Fibroblast of gingiva (primary cell): ENCODE measurements around the gene PWP1.

ENCODE experiments used
- DNase-seq: peaks from one replicate; pipeline ENCODE4 v3.0.0-alpha.2; 2011; ENCODE audit warnings: low read depth

Gene PWP1

GRCh38 chr12:107685360-107686248 lies at the start of gene PWP1:
TSS of gene PWP1 (plus strand) at chr12:107685799. CDS start at chr12:107685900, 101 bp downstream.
- peak; percentile 91 for DNase-seq

- DNase-seq, result no peak
These were observed 44.4 kb upstream of the PWP1 start for GRCh38 chr12:107641154-107641553.

- DNase-seq, result no peak
These were observed 43.4 kb upstream of the PWP1 start for GRCh38 chr12:107642240-107642639.

- DNase-seq, result no peak
These were observed 39.8 kb upstream of the PWP1 start for GRCh38 chr12:107645630-107646333.

- DNase-seq, result no peak
These were observed 39.2 kb upstream of the PWP1 start for GRCh38 chr12:107646436-107646835.

GRCh38 chr12:107649661-107650061 lies 35.9 kb upstream of the PWP1 start:
- DNase-seq, result no peak

- no peak for DNase-seq
These were observed 34.6 kb upstream of the PWP1 start for GRCh38 chr12:107650977-107651376.

- no peak for DNase-seq
These were observed 33.8 kb upstream of the PWP1 start for GRCh38 chr12:107651571-107652449.

- DNase-seq, result no peak
These were observed 32.1 kb upstream of the PWP1 start for GRCh38 chr12:107653519-107653918.

- DNase-seq, result no peak
These were observed 30.7 kb upstream of the PWP1 start for GRCh38 chr12:107654873-107655272.

GRCh38 chr12:107655281-107656065 lies 30.1 kb upstream of the PWP1 start:
- no peak for DNase-seq

- no peak for DNase-seq
These were observed 29.3 kb upstream of the PWP1 start for GRCh38 chr12:107656302-107656701.

GRCh38 chr12:107657133-107657532 lies 28.5 kb upstream of the PWP1 start:
- DNase-seq, result no peak

- no peak for DNase-seq
These were observed 28.0 kb upstream of the PWP1 start for GRCh38 chr12:107657621-107658020.

GRCh38 chr12:107660235-107660634 lies 25.4 kb upstream of the PWP1 start:
- no peak for DNase-seq

GRCh38 chr12:107660861-107661415 lies 24.7 kb upstream of the PWP1 start:
- DNase-seq, result no peak

- DNase-seq, result no peak
These were observed 23.8 kb upstream of the PWP1 start for GRCh38 chr12:107661830-107662229.

GRCh38 chr12:107662484-107662883 lies 23.1 kb upstream of the PWP1 start:
- DNase-seq, result no peak

- DNase-seq, result no peak
These were observed 22.3 kb upstream of the PWP1 start for GRCh38 chr12:107663277-107663676.

- no peak for DNase-seq
These were observed 19.6 kb upstream of the PWP1 start for GRCh38 chr12:107666009-107666408.

GRCh38 chr12:107667464-107667863 lies 18.1 kb upstream of the PWP1 start:
- no peak for DNase-seq
